Measurements from ENCODE around the gene ZNF580.

Gene ZNF580

DNA sequence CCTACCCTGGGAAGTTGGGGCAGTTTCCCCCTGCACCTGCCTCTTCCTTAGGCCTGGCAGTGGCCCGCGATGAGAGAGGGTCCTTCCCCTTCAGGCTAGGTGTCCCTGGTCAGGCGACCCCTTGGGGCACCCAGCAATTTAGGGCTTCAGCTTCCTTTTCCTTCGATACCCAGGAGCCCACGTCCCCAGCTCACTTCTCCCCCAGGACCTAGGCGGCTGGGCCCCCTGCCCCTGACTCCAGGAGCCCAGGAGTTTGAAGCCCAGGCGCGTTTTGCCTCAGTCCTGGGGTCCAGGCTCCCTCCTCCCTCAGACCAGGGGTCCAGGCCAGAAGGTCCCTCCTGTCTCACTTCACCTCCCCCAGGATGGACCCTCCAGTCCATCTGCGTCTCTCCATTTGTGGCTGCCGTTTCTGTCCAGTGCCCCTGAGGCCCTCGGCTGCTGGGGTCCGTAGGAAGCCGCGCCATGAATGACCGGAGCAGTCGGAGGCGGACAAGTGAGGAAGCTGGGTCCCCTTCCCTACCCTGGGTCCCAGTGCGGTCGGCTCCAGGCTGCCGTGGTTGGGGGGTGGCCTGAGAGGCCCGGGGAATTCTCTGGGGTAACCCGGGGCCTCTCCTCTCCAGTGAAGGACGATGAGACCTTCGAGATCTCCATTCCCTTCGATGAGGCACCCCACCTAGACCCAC lies 7.9 kb downstream of the ZNF580 start:
- DNase-seq = no peak

DNA sequence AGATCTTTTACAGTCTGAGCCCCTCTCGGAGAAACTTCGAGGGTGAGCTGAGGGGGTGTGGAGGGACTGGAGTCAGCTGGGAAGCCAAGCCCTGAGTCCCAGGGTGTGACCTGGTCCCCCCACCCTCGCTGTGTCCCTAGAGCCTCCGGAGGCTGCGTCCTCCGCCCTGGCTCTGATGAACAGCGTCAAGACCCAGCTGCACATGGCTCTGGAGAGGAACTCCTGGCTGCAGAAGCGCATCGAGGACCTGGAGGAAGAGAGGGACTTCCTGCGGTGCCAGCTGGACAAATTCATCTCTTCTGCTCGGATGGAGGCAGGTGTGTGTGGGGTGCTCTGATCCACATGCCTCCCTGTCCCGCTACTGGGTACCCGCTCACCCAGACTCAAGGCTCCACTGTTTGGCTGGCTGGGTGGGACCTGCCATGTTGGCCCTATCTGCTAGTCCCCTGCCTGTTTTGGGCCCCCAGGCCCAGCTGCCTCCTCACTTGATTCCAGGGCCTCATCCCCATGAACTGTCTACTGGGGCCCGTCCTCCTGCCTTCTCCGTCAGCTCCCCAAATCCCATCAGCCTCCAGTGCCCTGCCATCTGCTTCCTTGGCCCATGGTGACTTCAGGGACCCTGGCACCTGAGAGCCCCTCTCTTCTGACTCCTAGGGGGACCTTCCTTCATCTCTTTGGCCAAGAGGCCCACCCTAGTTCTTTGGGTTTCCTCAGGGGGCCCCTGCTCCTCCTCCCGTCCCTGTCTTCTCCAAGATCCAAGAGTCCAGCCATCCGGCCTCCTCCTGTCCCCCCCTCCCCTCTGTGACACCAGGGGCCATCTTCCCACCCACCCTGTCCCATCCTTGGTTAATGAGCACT lies 8.7 kb downstream of the ZNF580 start:
- no peak for DNase-seq

DNA sequence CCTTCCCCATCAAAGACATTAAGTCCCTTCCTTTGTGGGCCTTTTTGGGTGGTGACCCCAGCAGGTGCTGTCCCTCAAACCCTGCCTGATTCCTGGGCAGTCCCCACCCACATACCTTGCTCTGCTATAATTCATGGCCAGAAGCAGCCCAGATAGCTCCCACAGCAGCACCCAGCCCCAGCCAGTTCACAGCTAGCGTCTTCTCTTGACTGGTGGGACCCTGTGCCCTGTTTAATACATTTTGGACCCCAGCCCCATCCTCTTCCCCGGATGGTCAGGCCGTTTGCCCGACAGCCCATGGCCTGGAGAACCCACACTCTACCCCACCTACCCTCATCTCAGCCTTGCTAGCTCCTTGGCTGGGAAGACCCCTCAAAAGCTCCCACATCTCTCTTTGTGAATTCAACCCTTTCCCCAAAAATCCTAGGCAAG lies 9.3 kb downstream of the ZNF580 start:
- no peak for DNase-seq

DNA sequence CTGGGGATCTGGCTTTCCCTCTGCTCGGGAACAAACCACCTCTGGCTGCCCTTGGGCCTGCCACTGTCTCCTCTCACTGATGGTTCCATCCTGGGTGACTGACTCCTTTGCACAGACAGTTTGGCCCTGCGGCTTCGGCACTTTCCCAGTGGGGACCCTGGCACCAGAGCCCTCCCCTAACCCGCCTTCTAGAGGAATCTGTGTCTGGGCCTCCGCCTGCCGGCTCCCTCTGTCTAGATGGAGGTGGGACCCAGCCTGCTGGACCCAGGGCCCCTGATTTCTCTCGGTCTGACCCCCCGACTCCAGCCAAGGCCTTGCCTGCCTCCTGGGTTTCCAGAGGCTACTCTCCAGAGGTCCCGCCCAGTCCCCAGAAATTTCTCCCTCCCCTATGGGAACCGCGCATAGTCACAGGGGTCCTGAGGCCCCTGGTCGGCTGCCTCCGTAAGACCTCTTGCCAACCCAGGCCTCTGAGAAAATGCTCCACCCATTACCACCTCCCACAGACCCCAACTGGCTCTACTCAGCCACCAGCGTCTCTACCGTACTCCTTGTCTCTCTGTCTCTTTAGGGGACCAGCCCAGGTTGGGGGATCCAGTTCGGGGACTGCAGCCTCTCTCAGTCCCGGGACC lies 9.9 kb downstream of the ZNF580 start:
- DNase-seq = no peak

DNA sequence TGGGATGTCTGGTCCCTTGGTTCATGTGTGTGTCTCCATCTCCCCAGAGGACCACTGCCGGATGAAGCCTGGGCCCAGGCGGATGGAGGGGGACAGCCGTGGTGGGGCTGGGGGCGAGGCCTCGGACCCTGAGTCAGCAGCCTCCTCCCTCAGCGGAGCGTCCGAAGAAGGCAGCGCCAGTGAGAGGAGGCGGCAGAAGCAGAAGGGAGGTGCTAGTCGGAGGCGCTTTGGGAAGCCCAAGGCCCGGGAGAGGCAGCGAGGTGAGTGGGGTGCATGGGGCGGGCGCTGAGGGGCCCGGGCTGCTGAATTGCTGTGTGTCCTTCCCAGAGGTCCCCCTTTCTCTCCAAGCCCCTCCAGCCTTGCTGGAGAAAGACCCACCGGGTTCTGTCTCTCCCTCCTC lies 10.4 kb downstream of the ZNF580 start:
- DNase-seq = no peak

DNA sequence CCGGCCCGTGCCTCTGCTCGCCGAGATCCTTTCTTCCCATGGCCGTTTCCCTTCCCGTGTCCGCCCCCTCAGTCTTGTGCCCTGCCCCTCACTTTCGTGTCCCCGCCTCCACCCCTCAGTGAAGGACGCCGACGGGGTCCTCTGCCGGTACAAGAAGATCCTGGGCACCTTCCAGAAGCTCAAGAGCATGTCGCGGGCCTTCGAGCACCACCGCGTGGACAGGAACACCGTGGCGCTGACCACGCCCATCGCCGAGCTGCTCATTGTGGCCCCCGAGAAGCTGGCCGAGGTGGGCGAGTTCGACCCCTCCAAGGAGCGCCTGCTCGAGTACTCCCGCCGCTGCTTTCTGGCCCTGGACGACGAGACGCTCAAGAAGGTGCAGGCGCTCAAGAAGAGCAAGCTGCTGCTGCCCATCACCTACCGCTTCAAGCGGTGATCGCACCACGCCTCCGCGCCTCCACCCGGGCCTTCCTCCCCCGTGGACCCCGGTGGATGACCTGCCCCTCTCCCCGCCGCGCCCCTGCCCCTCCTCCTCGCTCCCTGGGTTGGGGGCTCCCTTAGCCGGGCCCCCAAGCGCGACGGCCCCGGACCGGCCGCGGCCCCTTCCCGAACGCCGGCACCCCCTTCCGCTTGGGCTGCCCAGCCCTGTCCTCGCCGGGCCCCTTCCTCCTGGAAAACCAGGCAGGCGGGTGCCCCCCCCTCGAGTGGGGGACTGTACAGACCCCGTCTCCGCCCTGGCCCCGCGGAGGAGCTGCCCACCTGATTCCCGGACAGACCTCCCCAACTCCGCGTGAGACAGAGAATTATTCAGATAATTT lies 11.7 kb downstream of the ZNF580 start:
- DNase-seq = no peak

DNA sequence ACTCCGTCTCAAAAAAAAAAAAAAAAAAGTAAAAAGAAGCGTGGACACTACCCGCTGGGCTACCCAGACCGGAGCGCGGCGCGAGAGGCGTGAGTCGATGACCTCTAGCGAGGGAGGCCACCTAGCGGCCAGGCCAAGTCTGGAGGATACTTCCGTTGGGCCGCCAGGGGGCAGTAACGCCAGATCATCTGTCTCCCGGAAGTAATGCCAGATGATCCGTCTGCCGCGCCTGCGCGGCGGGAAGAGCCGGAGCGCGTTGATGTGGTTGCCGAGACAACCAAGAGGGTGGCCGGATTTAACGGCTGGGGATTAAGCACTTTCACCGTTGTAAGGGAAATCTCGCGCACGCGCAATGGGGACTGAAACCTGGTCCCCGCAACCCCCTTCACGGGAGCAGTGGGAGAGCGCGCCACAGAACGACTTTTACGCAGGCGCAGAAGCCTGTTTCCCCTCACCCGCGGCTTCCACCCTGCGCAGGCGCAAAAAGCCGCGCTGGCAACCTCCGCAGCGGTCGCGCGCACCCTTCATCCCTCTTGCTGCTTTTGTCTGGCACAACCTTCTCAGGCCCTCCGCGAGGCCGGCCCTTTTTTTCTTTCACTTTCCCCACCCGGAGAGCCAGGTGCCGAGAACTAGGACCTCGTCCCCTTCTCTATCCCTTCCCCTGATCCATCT lies 13.0 kb downstream of the ZNF580 start:
- DNase-seq = peak; percentile 96

DNA sequence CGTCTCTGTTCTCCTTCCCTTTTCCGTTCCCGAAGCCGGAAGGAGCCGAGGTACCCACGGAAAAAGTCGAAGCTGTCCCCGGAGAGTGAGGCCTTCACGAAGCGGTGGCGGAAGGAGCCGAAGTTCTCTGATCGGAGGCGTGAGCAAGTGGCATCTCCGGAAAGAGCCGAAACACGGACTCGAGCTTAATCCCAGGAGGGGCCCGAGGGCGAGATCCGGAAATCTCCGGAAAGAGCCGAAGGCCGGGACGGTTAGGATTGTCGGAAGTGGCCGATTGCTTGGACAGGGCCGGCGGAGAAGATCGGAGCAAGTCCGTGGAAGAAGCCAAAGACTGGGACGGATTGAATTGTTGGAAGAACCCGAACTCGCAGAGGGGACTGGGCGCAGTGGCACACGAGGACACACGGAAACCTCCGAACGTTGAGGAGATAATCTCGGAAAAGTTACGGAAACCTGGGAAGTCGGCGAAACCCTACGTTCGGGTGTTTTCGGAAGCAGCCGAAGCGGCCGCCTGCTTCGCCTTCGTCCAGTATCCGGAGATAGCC lies 13.6 kb downstream of the ZNF580 start:
- peak; percentile 99 for DNase-seq

DNA sequence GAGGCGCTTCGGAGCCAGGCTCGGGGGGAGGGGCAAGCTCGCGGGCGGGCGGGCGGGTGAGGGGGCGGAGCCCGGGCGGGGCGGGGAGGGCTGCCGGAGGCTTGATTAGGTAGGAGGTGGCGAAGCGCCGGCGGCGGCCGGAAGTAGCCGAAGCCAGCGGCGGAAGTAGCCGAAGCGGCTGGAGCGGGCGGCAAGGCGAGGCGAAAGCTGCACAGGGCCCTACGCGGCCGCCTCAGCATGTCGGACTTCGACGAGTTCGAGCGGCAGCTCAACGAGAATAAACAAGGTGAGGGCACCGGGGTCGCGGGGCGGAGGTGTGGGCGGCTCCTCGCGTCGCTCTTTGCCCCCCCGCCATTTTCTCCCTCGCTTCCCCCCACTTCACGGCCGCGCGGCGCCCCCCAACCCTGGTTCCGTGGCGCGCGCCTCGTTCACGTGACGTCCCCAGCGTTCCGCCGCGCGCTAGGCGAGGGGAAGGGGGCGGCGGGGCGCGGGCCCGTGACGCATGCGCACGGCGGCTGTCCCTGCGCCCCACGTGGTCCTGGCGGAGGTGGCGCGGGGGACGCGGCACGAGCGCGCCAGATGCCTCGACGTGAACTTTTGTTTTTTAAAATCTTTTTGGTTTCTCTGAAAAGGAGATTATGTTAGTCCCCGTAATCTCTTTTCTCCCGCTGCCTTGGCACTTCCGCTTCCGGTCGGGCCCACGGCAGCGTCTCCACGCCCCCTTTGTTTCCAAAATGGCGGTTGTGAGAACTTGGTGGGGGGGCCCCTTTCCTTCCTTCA lies 14.3 kb downstream of the ZNF580 start, which contains the start of gene U2AF2:
TSS of gene U2AF2 (plus strand) at position 168 of the 780 bp plus-strand sequence. CDS start at position 238, 70 bp downstream.
- peak; percentile 94 for DNase-seq

DNA sequence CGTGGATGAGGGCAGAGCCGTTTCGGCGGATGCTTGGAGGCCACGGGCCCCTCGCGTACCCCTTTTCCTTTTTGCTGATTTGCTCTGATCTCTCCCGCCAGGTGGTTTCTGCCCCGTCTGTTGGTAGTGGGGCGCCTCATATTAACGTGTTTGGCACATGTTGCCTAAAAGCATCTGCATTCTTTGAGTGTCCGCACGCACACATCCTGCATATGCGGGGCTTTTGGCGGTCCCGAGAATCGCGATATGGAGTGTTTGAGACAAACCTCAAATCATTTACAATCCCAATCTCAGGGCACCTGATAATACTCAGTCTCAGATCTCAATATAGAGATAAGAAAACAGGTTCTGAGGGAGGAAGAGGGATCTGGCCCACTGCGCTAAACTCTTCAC lies 14.8 kb downstream of the ZNF580 start:
- DNase-seq = no peak

DNA sequence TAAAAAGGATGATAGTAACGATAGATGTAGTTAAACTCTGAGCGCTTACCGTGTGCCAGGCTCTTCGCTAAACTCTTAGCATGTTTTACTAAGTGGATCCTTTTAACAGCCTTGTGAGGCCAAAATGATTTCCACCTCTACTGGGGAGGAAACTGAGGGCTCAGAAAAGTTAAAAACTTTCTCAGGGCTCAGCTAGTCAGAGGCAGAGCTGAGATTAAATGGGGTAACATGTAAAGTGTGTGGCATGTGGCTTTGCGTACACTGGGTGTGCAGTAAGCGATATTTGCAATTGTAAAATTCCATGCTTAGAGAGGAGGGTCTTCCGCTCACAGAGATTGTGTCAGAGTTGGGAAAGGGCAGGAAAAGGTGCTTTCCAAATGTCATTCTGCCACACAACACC lies 15.8 kb downstream of the ZNF580 start:
- DNase-seq = no peak

DNA sequence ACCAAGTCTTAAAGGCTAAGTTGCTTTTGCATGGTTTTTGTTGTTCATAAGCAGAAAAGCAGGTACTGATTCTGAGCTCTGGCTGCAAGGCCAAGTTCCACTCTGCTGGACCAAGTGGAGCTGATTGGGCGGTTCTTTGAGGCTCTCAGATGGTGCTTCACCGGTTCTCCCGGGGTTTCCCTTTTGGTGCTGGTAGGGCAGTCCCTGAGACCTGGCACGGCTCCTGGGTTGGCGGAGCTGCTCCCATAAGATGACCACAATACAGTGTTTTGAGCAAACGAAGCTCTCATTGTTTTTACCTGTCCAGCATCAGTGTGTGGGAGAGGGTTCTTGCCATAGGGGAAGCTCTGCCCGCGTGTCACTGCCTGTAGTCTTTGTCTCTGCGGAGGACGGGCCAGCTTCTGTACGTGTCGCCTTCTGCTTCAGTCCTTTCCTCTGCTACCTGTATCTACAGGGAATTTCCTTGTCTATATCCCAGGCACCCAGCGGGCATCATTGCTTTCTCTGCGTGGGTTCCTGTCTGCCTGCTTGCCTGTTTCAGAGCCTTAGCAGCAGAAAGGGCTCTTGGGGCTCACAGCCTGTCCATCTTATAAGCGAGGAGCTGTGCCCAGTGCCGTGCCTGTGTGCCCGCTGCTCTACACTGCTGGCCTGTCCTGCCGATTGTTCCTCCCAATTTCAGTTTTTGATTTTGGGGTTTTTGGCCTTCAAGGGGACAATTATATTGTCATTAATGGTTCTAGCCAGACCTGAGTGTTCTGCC lies 16.4 kb downstream of the ZNF580 start:
- peak; percentile 12 for DNase-seq

DNA sequence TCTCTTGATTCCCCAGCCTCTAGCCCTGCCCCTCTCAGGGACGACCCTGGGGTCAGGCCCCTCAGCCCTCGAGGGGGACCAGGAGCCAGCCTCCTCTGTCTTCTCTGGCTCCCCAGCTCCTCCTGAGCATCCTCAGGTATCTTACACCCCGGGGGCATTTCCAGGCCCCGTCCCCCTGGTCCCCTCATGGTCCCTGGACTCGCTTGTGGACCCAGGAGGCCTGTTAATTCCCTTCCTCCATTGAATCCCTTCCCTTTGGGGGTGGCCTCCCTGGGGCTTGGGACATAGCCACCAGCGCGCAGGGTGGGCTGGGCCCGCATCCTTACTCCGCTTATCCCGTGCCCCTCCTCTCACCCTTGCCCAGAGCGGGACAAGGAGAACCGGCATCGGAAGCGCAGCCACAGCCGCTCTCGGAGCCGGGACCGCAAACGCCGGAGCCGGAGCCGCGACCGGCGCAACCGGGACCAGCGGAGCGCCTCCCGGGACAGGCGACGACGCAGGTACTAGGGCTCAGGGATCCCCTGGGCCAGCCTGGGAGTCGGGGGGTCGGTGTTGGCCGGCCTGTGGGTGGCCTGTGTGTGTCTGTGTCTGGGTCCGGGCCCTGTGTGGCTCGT lies 18.2 kb downstream of the ZNF580 start:
- DNase-seq = no peak

DNA sequence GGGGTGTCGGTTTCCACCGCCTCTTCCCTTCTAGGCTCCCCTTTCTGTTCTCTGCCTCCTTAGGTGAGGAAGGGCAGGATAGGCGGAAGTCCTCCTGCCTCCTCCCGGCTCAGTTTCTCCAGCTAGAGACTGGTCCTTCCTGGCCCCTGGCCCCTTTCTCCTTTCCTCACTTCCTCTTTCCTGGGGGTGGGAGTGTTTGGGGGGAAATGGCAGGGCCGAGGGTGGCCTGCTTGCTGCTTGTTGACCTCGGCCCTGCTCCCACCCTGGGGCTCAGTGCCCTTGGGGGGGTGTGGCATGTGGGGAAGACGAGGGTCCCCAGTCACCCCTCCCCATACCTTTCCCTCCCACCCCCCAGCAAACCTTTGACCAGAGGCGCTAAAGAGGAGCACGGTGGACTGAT lies 19.0 kb downstream of the ZNF580 start:
- no peak for DNase-seq

DNA sequence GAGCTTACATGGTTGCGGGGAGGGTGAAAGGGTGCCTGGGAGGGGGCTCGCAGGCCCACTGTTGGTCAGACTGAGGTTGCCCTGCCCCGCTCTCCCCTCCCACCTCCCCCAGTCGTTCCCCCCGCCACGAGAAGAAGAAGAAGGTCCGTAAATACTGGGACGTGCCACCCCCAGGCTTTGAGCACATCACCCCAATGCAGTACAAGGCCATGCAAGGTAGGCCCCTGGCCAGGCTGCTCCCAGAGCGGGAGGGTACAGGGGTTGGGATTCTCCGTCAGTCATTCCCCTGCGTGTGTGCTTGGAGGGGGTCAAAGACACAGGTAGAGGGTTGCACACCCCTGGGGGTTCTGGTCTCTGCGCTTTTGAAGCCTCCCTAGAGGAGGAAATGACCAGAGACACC lies 19.6 kb downstream of the ZNF580 start:
- DNase-seq = no peak

DNA sequence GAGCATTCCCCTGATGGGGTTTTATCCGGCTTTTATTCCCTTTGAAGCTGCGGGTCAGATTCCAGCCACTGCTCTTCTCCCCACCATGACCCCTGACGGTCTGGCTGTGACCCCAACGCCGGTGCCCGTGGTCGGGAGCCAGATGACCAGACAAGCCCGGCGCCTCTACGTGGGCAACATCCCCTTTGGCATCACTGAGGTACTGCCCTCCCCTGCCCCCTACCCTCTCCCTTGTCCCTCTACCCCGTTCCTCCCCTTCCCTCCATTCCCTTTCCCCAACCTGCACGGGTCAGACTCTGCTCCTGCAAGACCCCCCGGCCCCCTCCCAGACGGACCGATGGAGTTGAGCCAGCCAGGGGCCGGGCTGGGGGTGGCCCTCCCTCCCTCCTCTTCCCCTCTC lies 20.2 kb downstream of the ZNF580 start:
- no peak for DNase-seq

DNA sequence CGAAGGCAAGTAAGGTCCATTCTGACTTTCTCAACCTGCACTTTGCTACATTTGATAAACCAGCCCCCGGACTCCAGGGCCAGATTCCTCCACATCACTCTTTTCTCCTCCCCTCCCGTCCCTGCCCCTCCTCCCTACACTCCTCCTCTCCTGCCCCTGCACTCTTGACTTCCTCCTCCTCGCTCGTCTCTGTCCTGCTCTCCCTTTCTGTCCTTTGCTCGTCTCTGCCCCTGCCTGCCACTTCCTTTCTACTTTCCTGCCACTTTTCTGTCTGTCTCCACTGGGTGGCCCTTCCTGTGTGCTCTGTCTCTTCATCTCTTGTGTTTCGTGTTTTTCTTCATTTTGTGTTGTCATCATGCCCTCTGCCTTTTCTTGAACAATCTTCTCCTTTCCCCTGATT lies 21.0 kb downstream of the ZNF580 start:
- DNase-seq = no peak

DNA sequence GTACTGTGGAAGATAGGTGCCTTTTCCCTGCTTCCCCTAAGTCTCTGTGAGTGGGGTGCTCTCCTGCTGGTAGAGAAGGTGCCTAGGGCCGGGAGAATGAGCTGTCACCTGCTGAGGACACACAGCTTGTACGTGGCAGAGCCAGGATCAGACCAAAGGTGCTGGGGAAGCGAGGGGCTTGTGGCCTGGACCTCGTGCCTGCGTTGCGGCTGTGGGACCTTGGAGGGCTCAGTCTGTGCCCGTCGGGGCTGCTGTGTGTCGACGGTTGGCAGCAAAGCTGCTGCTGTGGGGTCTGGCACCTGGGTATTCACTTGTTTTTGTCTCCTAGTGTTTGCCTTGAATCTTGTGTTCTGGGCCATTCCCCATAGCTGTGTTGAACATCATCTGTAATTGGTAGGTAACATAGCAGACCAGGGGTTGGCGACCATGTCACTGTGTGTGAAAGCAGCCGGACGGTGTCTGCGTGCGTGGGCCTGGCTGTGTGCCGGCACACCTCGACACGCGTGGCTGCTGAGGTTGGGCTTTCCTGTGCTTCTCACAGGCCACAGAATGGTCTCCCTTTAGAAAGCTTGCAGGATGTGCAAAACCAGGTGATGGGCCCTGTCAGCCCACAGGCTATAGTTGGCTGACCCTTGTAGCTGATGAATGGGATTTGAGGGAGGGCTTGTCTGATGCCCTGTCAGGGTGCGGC lies 23.2 kb downstream of the ZNF580 start:
- no peak for DNase-seq

DNA sequence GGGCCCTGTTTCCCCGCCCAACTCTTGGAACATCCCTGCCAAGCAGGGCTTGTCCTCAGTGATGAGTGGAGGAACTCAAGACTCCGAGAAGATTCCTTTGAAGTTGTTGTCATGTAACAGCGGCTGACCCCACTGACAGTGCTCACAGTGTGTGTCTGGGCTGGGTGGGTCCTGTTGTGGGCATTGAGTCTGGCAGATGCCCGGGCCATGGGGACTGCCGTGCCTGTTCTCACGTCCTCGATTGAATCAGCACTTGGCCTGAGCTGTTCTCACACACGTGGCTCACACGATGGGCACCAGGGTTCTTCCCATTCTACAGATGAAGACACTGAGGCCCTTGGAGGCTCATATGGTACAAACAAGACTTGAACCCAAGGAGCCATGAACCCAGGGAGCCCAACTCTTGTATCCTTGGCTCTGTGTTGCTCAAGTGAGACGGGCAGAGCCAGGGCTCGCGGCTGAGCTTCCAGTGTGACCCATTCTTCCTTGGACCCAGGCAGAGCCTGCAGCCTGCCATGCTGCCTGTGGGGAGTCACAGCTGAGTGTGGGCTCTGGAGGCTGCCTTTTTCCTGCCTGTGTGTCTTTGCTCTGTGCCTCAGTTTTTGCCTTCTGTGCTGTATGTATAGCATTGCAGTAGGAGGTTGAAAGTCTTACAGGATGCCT lies 25.7 kb downstream of the ZNF580 start:
- no peak for DNase-seq
